SU-DHL-6 (cell line): ENCODE data around the gene ROCK2.

Experiments used
- H2AFZ ChIP-seq: fragments of 200-600 bp; sonication (generic); 2 replicates; pipeline ENCODE4 v1.6.1; 2014; ENCODE audit warnings: low read depth, mild to moderate bottlenecking, moderate library complexity, mixed read lengths, antibody characterized with exemption, low read length; ENCODE audit not compliant: severe bottlenecking
- H3F3A ChIP-seq: fragments of 200-600 bp; shearing (Covaris generic); 2 replicates; pipeline ENCODE4 v1.6.0; 2016; ENCODE audit warnings: antibody characterized with exemption, mild to moderate bottlenecking; ENCODE audit not compliant: insufficient read depth
- H3K27ac ChIP-seq: fragments of 200-600 bp; sonication (generic); 2 replicates; pipeline ENCODE4 v1.5.1; 2016; ENCODE audit warnings: low read depth, mild to moderate bottlenecking, low read length, moderate library complexity, mixed read lengths
- H3K27me3 ChIP-seq: fragments of 200-600 bp; sonication (generic), shearing (Covaris generic); 2 replicates; pipeline ENCODE4 v1.6.0; 2014; ENCODE audit warnings: mild to moderate bottlenecking, low read length
- H3K36me3 ChIP-seq: fragments of 200-600 bp; sonication (generic); 2 replicates; pipeline ENCODE4 v1.6.1; 2014; ENCODE audit warnings: mild to moderate bottlenecking, low read length, mixed read lengths
- H3K4me2 ChIP-seq: fragments of 300-600, 200-600 bp; shearing (Covaris generic), sonication (generic); 2 replicates; pipeline ENCODE4 v1.6.0; 2014; ENCODE audit warnings: low read length, low read depth, mild to moderate bottlenecking; ENCODE audit not compliant: poor library complexity, severe bottlenecking
- H3K4me3 ChIP-seq: fragments of 200-600 bp; sonication (generic); 2 replicates; pipeline ENCODE4 v1.5.1; 2014; ENCODE audit warnings: antibody characterized with exemption, low read length, mild to moderate bottlenecking, mixed read lengths; ENCODE audit not compliant: insufficient read depth, poor library complexity, severe bottlenecking
- H3K79me2 ChIP-seq: fragments of 200-600 bp; sonication (generic); 2 replicates; pipeline ENCODE4 v1.6.1; 2014; ENCODE audit warnings: mild to moderate bottlenecking, low read length, moderate library complexity; ENCODE audit not compliant: insufficient read depth
- H3K9ac ChIP-seq: fragments of 200-600 bp; sonication (generic); 2 replicates; pipeline ENCODE4 v1.7.0; 2014; ENCODE audit warnings: mild to moderate bottlenecking, low read length
- H3K9me2 ChIP-seq: fragments of 200-600 bp; sonication (generic); replicated peaks from 2 replicates; pipeline ENCODE4 v1.6.1; 2014; ENCODE audit warnings: low read length; ENCODE audit not compliant: insufficient read depth
- H3K9me3 ChIP-seq: fragments of 200-600 bp; sonication (generic); 2 replicates; pipeline ENCODE4 v1.6.1; 2014; ENCODE audit warnings: low read length, mixed read lengths; ENCODE audit not compliant: insufficient read depth
- H4K20me1 ChIP-seq: fragments of 200-600 bp; sonication (generic); 2 replicates; pipeline ENCODE4 v1.6.1; 2014; ENCODE audit warnings: low read depth, mild to moderate bottlenecking, antibody characterized with exemption, low read length, moderate library complexity, mixed read lengths
- CTCF ChIP-seq: fragments of 200-600 bp; sonication (generic); IDR thresholded peaks from one replicate; pipeline ENCODE4 v1.5.1; 2017; ENCODE audit warnings: antibody characterized with exemption, mild to moderate bottlenecking, low read length, moderate library complexity; ENCODE audit not compliant: insufficient read depth, poor library complexity, severe bottlenecking
- EZH2phosphoT487 ChIP-seq: fragments of 200-600 bp; sonication (generic), shearing (Covaris generic); conservative IDR thresholded peaks from 2 replicates; pipeline ENCODE4 v1.6.1; 2018; ENCODE audit warnings: mild to moderate bottlenecking, antibody characterized with exemption, low read length, moderate library complexity, mixed read lengths

Gene ROCK2

GRCh38 chr2:11375689-11376027 is 31.2 kb upstream of the ROCK2 start:
- TF ChIP-seq EZH2phosphoT487 (no peak), CTCF (no peak)
- Histone ChIP-seq H3K79me2 (no peaks in the 10 kb centered on the region), H3K9me2 (no peaks in the 10 kb centered on the region), H3K36me3 (no peaks in the 10 kb centered on the region), H2AFZ (no peak overlapping the region), H3F3A (no peaks in the 10 kb centered on the region), H3K27ac (no peak overlapping the region), H4K20me1 (no peaks in the 10 kb centered on the region), H3K9ac (no peak overlapping the region), H3K9me3 (no peaks in the 10 kb centered on the region), H3K27me3 (no peaks in the 10 kb centered on the region), H3K4me3 (no peak overlapping the region), H3K4me2 (no peak overlapping the region)

GRCh38 chr2:11375025-11375688 is 30.7 kb upstream of the ROCK2 start:
- H3K9me2 ChIP-seq = no peaks in the 10 kb centered on the region
- H3K4me2 ChIP-seq = no peak overlapping the region
- H3F3A ChIP-seq = no peaks in the 10 kb centered on the region
- H3K9ac ChIP-seq = no peak overlapping the region
- no peaks in the 10 kb centered on the region for H3K36me3 ChIP-seq
- no peak overlapping the region for H3K27ac ChIP-seq
- no peak overlapping the region for H2AFZ ChIP-seq
- H3K9me3 ChIP-seq = no peaks in the 10 kb centered on the region
- no peak for TF ChIP-seq CTCF
- TF ChIP-seq EZH2phosphoT487 = no peak
- no peaks in the 10 kb centered on the region for H4K20me1 ChIP-seq
- no peak overlapping the region for H3K4me3 ChIP-seq
- H3K27me3 ChIP-seq = no peaks in the 10 kb centered on the region
- H3K79me2 ChIP-seq = no peaks in the 10 kb centered on the region

- H3K4me3 ChIP-seq = no peak overlapping the region
- H3K9me3 ChIP-seq = no peaks in the 10 kb centered on the region
- H3K36me3 ChIP-seq = no peaks in the 10 kb centered on the region
- H4K20me1 ChIP-seq = no peaks in the 10 kb centered on the region
- no peaks in the 10 kb centered on the region for H3K27me3 ChIP-seq
- no peak overlapping the region for H3K4me2 ChIP-seq
- H3K9me2 ChIP-seq = no peaks in the 10 kb centered on the region
- no peaks in the 10 kb centered on the region for H3F3A ChIP-seq
- no peaks in the 10 kb centered on the region for H3K79me2 ChIP-seq
- no peak for TF ChIP-seq EZH2phosphoT487
- TF ChIP-seq CTCF = no peak
- H3K27ac ChIP-seq = no peak overlapping the region
- no peak overlapping the region for H2AFZ ChIP-seq
- H3K9ac ChIP-seq = no peak overlapping the region
Observed at GRCh38 chr2:11373096-11373495, 28.7 kb upstream of the ROCK2 start.
